Effector CD8-positive, alpha-beta T cell (primary cell): Measurements from ENCODE around the gene WASHC2C.
"Not testable (repeated sequence)": the region's sequence is repeated elsewhere in the genome, so short reads cannot be mapped to it uniquely, and the experiment has no call there.

ENCODE experiments used
- DNase-seq: peaks from one replicate; lab custom pipeline; 2025; lab: John Stamatoyannopoulos, UW
- total RNA-seq, 4 experiments: gene quantifications; one replicate each; lab custom pipeline; 2026; lab: John Stamatoyannopoulos, UW

The WASHC2C gene, protein sequence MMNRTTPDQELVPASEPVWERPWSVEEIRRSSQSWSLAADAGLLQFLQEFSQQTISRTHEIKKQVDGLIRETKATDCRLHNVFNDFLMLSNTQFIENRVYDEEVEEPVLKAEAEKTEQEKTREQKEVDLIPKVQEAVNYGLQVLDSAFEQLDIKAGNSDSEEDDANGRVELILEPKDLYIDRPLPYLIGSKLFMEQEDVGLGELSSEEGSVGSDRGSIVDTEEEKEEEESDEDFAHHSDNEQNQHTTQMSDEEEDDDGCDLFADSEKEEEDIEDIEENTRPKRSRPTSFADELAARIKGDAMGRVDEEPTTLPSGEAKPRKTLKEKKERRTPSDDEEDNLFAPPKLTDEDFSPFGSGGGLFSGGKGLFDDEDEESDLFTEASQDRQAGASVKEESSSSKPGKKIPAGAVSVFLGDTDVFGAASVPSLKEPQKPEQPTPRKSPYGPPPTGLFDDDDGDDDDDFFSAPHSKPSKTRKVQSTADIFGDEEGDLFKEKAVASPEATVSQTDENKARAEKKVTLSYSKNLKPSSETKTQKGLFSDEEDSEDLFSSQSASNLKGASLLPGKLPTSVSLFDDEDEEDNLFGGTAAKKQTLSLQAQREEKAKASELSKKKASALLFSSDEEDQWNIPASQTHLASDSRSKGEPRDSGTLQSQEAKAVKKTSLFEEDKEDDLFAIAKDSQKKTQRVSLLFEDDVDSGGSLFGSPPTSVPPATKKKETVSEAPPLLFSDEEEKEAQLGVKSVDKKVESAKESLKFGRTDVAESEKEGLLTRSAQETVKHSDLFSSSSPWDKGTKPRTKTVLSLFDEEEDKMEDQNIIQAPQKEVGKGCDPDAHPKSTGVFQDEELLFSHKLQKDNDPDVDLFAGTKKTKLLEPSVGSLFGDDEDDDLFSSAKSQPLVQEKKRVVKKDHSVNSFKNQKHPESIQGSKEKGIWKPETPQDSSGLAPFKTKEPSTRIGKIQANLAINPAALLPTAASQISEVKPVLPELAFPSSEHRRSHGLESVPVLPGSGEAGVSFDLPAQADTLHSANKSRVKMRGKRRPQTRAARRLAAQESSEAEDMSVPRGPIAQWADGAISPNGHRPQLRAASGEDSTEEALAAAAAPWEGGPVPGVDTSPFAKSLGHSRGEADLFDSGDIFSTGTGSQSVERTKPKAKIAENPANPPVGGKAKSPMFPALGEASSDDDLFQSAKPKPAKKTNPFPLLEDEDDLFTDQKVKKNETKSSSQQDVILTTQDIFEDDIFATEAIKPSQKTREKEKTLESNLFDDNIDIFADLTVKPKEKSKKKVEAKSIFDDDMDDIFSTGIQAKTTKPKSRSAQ (N-terminal part only)
- total RNA-seq = 87.6 to 140 (median 125) reads per million in 4 experiments

DNA sequence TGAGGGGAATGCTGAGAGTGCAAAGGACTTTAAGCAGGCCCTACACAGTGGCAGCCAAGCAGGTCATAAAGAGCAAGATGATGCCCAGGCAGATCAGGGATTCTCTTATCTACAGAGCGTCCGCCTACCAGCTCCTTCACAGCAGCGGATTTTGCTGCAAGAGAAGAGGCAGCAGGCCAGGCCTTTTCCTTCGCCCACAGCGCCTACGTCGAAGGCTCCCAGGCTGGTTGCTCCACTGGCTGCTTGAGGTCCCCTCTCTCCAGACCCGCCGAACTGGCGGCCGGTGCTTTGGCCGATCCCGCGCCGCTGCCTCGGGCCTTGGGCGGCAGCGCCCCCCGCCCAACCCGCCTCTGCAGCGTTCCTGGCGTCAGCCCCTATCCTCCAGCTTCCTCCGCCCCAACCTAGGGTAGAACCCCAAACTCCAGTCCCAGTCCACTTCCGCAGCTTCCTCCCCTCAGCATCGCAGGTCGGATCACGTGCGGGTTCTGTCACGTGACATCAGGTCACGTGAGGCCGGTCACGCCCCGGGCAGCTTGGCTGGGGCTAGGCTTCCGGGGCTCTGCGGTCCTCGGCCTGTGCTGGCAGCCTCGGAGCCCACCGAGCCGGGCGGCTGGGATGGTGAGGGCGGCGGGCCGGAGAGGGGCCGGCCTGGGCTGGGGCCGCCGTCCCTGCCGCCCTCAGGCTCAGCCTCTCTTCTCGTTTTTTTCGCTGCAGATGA, at the start of gene WASHC2C:
WASHC2C (plus strand) TSS at position 564 of the 718 bp plus-strand sequence; CDS start at position 616, 52 bp downstream.
- peak; percentile 93 for DNase-seq

DNA sequence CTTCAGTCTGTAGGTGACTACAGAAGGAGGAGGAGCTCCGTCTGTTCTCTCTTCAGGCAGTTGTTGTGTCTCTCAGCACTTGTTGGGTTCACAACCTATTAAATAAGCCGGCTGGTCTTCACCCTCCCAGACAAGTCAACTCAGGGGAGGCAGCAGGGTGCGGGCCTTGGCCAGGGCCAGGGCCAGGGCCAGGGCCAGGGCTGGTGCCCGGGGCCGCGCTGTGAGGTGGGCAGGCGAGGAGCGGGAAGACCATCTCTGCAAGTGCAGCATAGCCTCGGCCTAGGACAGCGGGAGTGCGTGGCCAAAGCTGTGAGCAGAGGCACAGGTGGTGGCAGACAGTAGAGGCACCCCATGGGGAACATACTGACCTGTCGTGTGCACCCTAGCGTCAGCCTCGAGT, 48.6 kb upstream of the WASHC2C start:
- not testable (repeated sequence) for DNase-seq

DNA sequence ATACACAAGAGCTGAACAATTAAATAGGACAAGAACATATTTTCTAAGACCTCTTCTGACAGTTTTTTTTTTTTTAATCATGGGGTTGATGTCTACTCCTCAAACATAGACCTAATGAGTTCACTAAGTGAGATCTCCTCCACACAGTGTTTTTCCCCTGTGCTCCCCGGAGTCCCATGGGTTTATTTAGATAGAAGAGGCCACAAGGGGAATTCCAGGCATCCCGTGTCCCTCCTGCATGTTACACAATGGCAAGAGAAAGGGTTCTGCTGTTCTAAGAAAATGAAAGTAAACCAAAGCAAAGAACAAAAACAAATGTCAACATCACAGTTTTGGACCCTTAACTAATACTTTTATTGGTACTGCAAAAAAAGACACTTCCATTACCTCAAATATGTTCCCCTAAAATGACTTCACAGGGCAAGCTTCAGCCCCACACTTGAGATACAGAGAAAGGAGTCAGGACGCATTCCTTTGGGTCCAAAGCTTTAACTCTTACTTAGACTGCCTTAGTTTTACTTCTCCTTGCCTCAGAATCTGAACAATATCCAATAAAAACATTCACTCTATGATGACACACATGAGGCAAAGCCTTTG, 16.8 kb upstream of the WASHC2C start:
- not testable (repeated sequence) for DNase-seq

DNA sequence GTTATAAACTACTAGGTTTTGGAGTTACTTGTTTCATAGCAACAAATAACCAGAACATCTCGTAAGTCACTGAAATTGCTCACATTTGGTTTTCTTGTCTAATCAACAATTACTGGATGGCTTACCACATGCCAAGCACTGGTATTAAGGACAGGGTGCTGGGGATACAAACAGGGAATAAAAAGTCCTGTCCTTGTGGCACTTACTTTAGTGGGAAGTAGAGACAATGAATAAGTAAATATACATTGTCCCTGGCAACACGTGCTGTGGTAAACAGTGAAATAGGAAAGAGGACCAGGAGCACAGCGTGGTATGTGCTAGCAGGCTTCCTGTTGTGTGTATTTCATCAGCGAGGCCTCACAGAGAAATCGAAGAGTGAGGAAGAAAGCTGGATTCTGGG, 15.8 kb upstream of the WASHC2C start:
- not testable (repeated sequence) for DNase-seq

DNA sequence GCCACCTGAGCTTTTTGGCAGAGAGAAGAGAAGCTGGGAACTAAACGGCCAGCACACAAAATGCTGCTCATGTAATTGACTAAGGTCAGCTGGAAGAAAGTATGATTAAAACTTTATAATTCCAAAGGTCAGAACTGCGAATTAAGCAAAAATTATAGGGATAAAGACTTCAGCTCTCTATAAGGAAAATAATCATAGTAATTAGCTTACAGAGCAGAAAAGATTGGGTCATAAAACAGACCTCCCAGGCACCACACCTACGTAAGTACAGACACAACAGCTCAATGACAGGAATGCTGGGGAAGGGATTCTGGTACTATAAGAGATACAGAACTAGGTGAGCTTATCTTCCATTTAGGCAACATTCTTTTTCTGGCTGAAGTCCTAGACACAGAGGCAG, 10.0 kb upstream of the WASHC2C start:
- not testable (repeated sequence) for DNase-seq

DNA sequence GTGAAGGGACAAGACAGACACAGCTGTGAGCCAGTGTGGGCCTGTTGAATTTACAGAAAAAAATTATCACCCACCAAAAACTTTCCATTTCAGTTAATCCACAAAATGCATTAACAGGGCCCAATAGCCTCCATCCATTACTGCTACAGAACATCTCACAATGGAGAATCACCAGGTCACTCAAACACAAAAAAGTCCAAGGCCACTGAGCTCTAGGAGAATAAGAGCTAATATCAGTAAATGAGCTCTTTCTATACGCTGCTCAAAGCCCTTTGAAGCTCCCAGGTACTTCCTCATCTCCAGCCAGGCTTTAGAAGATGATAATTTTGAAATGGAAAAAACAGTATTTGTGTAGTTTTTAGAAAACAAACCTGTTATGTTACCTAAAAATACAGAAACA, 9.4 kb upstream of the WASHC2C start:
- DNase-seq = not testable (repeated sequence)

DNA sequence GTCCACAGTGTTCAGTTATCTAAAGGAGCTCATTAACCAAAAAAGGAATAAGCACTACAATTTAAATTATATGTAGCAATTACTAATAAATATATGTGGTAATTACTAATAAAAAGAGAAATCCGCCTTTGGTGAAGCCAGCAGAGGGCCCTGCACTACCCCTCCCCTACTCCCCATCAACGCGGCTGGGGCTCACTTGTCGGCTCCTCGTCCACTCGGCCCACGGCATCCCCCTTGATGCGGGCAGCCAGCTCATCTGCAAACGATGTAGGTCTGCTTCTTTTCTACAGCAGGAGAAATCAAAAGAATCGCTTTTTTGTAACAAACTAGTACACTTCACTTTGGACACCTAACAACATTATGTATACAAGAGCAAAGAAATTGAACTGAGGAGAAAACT, 5.6 kb upstream of the WASHC2C start:
- DNase-seq = not testable (repeated sequence)

DNA sequence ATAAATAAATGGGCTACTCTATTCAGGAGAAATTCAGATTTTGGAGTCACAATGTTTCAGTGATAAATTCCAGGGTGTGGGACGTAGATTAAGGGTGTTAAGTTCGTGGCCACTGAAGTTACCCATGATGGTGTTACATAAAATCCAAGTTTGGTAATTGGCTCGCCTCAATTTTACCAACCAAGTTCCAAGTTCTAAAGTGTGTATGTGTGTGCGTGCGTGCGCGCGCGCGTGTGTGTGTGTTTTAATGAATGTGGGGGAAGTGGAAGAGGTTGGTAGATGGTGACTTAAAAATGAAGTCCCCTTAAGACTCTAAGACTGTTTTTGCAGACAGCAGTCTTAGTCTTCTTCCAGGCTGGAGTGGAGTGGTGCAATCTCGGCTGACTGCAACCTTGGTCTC, 3.2 kb upstream of the WASHC2C start:
- DNase-seq = not testable (repeated sequence)

DNA sequence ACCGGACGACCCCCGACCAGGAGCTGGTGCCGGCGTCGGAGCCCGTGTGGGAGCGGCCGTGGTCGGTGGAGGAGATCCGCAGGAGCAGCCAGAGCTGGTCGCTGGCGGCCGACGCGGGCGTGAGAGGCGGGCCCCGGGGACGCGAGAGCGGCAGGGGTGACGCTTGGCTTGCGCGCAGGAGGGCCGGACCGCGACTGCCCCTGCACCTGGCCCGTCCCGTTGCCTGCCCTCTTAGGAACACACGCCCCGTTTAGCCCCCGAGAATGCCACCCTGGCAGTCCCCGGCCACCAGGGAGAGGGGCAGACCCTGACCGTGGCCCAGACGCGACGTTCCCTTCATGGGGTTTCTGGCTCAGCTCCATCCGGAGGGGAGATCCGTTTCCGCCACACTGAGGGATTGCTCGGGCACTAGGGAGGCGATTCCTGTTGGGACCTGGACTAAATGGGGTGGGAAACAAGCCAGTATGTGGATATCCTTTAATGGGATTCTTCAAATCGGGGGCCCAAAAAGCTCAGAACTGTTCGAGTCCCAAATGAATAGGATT, 427 bp downstream of the WASHC2C start:
- DNase-seq = not testable (repeated sequence)

DNA sequence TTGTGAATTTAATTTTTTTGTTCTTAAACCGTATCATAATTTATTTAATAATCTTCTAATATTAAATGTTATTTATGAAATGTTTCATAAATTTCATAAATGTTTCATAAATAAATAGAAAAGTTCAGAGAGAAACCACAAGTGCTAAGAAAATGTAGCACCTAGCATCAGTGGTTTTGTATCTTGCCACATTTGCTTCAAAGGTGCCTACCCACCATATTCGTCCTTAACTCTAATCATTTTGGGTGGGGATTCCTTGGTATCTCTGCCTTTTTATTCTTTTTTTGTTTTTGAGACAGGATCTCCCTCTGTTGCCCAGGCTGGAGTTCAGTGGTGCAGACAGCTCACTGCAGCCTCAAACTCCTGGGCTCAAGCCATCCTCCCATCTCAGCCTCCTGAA, 7.4 kb downstream of the WASHC2C start:
- not testable (repeated sequence) for DNase-seq

DNA sequence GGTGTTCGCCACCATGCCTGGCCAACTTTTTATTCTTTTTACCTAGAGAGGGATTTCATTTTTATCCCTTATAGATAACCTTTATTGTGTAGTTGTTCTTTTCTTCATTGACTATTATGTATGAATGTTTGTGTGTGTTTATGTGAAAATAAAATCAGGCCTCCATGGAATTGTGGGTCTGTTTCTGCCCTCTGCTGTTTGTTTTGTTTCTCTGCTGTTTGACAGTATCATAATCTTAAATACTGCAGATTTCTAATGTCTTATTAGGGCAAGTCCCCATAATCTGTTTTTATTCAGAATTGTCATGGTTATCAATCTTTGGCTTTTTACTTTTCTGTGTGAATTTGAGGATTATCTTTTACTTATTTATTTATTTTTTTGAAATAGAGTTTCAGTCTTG, 7.8 kb downstream of the WASHC2C start:
- not testable (repeated sequence) for DNase-seq

DNA sequence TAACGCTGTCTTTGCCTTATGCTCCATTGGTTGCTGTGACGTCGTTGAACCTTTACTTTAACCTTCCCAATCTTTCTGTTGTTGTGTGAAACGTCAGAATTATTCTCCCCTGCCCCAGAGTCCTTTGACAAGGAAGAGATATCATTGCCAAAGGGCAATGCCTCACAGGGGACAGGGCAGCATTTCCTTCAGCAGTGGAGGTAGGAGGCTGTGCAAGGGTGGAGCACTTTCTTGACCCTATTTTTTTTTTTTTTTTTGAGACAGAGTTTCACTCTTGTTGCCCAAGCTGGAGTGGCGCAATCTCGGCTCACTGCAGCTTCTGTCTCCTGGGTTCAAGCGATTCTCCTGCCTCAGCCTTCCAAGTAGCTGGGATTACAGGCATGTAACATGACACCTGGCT, 14.5 kb downstream of the WASHC2C start:
- not testable (repeated sequence) for DNase-seq

DNA sequence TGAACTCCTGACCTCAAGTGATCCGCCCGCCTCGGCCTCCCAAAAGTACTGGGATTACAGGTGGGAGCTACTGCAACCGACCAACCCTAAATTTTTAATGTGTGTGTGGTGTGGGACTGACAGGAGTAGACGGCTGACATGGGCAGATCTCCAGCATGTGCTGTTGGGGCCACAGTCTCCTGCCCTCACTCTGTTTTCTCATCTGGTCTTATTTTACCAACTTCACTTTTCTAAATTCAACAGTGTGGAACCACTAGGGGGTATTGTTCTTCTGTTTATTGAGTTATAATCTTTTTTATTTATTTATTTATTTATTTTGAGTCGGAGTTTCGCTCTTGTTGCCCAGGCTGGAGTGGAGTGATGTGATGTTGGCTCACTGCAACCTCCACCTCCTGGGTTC, 14.9 kb downstream of the WASHC2C start:
- not testable (repeated sequence) for DNase-seq

DNA sequence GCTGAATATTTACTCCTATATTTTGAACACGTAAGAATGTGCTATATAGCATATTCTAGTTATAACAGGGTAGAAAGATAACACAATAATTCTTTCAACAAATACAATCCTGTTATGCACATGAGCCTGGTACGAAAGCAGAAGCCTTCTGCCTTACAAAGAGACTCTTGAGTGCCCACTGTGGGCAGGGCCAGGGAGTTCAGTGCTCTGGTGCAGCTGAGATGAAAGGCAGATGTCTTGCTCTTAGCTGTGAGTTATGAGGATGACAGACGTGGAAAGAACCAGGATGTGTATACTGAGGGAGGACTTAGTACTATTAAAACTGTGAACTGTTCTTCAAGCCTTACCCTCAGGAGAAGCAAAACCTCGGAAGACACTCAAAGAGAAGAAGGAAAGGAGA, 24.1 kb downstream of the WASHC2C start:
- not testable (repeated sequence) for DNase-seq

DNA sequence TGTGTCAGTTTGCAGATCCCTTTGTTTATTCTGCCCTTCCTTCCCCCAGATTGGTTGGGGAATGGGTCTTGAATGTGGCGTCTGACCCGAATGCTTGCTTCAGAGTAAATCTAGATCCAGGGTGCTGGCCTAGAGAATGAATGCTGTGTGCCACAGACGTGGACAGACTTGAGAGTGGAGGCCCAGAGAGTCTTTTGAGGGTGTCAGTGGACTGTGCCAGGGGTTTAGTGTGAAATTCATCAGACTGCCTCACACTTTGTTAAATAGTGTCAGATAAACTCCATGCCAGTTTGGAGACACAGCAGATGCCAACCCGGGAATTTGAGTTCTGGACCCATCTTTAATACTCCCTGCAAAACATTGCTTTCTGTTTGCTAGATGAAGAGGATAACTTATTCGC, 25.1 kb downstream of the WASHC2C start:
- DNase-seq = not testable (repeated sequence)

DNA sequence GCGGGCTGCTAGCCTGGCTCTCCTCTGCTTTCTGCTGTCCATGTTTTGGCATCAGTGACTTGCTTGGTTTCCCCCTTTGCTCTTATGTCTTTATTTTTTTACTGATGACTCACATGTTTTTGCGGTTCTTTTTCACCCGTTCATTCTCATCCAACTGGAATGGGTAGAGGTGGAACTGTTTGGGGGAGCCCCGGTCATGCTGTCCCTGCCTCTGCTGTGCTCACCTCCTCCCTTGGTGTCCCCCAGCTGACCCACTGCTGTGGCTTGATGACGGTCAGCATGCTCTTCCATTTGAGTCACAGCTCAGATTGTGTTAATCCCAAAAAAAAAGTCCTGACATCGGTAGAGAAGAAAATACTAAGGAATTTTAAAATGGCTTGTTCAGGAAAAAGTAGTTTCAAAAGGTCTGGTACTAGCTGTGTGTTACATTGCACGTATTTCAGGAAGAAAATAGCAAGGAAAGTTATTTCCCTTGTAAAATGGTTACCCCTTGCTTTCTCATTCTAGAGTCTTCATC, 27.0 kb downstream of the WASHC2C start:
- DNase-seq = not testable (repeated sequence)

DNA sequence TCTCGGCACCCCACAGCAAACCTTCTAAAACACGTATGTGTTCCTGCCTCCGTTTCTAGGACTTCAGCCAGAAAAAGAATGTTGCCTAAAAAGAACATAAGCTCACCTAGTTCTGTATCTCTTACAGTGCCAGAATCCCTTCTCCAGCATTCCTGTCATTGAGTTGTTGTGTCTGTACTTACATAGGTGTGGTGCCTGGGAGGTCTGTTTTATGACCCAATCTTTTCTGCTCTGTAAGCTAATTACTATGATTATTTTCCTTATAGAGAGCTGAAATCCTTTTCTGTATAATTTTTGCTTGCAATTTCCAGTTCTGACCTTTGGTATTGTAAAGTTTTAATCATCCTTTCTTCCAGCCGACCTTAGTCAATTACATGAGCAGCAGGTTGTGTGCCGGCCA, 28.0 kb downstream of the WASHC2C start:
- not testable (repeated sequence) for DNase-seq

DNA sequence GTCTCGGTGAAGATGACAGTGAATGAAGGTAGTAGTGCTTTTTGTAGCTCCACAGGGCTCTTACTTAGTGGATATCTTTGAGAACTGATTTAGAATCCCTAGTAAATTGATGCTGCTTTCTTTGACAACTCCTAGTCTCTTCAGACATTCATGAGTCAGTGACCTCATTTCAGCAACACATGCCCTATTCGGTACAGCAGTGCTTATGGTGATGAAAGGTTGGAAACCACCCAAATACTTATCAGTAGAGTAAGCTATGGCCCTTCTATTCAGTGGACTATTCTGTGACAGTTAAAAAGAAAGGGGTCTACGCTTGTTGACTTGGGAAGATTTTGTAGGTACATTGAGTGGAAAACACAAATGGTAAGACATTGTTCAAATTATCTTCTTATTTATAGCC, 29.0 kb downstream of the WASHC2C start:
- not testable (repeated sequence) for DNase-seq

DNA sequence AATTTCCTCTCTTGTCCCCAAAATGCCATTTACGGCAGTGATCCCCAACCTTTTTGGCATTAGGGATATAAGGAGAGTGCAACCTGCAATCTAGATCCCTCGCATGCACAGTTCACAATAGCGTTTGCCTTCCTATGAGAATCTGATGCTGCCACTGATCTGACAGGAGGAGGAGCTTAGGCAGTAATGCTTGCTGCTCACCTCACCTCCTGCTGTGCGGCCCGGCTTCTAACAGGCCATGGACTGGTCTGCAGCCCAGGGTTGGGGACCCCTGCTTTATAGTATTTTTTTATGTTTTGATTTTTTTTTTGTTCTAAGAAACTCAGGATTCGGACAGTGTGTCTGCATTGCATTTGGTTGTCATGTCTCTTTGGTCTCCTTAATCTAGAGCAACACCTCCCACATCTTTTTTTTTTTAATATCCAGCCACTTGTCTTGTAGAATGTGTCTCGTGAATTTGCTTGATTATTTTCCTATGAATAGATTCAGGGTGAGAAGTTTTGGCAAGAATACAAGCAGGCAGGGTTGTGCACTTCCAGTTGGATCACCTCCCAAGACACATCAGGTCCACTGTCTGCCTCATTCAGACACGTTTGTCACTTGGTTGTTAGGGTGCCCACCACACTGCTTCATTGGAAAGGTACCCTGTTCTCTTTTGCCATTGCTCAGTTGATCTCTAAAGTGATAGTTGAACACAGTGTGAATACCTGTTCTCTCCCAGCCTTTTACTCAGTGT, 30.8 kb downstream of the WASHC2C start:
- not testable (repeated sequence) for DNase-seq
